Stromal cell of bone marrow (primary cell): Measurements from ENCODE around the gene CROCC2.

Experiments used
- DNase-seq: peaks from one replicate; pipeline ENCODE4 v3.0.0-alpha.2; 2012; ENCODE audit warnings: low read depth

Gene CROCC2

DNA sequence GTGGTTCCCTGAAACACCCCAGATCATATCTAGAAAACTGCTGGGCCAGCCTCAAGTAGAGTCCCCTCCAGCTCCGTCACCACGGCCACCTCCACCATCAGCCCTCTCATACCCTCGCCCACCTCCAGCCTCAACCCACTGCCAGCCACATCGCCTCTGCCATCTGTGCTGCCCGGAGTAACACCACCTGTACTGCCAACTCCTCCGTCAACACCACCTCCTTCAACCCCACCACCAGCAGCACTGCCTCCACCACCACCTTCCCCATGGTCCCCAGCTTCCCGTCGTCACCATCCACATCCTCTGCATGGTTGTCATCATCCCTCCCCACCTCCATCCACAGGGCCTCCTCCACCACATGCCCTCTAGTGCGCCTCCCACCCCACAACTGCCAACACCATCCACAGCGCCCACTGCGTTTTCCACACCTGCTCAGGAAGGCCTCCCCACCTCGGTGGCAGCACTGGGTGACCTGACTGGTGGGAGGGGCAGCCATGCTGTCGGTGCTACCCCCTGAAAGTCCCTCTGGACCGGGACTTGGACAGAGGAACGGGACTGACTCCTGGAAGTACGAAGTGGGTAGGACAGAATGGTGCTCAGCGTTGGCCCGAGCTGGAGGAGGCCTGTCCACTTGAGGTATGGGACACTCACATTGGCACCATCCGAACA, 93.9 kb downstream of the CROCC2 start:
- DNase-seq = no peak

- no peak for DNase-seq
Observed at GRCh38 chr2:241000831-241001321, 94.7 kb downstream of the CROCC2 start.

DNA sequence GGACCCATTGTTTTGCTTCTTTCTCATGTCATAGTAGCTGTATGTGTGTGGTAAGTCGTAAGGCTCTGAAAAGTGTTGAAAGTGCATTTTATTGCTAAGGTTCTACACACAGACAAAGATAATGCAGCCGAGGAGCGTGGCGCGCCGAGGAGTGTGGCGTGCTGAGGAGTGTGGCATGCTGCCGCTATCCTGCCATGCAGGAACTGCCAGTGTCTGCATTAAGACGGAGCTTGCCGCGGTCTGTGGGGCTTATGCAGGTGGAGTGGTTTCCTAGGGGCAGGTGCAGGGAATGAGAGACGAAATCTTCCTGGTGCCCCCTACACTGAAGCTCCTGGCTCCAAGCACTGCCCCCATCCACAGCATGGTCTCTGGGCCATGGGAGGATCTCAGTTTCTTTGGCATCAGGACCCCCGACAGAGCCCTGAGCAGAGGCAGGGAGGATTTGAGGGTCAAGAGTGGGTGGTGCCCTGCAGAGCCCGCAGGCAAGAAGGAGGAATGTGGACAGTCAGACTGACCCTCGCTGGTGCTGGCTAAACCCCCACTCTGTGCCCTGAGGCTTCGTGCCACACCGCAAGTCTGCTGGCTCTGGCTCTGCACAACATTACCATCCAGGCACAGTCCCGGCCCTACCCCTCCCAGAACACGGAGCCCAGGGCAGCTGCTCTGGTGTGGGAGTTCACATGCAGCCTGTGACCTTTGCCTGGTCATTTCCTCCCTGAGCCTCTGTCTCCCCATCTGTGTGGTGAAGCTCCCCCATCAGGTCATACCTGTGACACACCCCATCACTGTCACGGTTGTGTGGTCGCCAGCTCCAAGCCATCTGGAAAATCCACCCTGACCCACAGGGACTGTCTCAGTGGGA, 95.5 kb downstream of the CROCC2 start:
- DNase-seq = no peak

- DNase-seq = no peak
Observed at GRCh38 chr2:241002275-241003046, 96.3 kb downstream of the CROCC2 start.

DNA sequence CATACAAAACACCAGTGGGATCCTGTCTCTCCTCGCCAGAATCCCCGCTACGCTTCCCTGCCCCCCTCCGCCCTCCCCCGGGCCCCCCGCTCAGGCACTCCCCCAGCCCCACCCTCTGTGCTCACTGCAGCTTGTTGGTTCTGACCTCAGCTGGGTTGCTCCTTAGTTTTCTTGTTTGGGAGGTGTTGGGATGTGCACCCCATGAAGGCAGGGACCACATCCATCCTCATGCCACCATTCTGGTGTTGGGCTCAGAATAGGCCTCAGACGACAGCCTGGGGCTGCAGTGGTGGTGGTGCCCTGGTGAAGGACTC, 96.9 kb downstream of the CROCC2 start:
- DNase-seq = no peak

GRCh38 chr2:241003369-241003768, 97.2 kb downstream of the CROCC2 start:
- no peak for DNase-seq

- DNase-seq = no peak
Observed at GRCh38 chr2:241003830-241004564, 97.9 kb downstream of the CROCC2 start.

- no peak for DNase-seq
Observed at GRCh38 chr2:241005569-241005968, 99.4 kb downstream of the CROCC2 start.

- no peak for DNase-seq
Observed at GRCh38 chr2:241006412-241006811, 100.3 kb downstream of the CROCC2 start.

- DNase-seq = no peak
Observed at GRCh38 chr2:241007111-241007510, 101.0 kb downstream of the CROCC2 start.

DNA sequence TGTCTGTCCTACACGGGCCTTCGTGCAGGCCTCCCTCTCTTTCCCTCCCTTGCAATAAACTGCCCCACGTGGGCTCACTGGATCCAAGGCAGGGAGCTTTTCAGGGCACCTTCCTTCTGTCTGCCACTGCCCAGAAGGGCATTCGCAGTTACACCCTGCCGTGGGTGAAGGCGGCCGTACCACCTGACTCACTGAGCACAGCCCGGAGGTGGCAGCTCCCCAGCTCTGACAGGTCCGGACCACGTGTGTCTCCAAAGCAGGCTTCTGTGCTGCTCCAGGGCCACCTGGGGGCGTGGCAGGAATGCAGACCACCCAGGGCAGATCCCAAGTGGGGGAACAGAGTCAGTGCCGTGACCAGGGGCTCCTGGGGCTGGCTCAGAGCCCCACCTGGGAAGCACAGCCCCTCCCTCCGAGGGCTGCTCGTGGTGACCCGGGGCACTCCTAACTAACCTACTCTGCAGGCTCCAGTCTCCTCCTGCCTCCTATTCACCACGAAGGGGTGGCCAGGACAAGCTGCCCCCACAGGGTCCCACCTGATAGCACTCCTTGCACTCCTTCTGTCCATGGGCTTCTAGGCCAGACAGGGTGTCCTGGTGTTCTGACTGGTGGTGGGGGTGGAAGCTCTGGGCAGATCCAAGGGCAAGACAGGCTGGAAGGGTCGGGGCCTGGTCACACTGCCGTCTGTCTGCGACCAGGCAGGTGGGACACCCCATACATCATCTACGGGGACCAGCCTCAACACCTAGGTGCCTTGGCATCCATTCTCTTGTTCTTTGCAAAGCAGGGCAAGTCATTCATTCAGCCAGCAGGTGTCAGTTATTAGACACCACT, 102.0 kb downstream of the CROCC2 start:
- no peak for DNase-seq

DNA sequence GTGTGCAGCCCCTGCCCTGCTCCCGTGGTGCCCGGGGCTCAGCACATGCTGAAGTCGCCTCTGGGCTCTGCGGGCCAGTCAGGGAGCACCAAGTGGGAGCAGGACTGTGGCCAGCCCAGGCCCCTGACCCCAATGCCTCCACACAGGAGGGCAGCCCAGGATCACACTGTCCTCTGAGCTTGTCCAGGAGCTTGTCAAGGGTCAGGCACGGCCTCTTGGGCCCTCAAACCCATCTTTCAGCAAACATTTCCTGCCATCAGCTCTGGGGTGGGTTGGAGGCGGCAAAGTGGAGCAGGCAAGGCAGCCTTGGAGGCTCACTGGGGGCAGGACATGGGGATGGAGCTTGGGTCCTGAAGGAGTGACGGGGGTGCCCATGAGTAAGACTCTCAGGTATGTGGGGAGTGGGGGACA, 102.6 kb downstream of the CROCC2 start:
- no peak for DNase-seq

- no peak for DNase-seq
Observed at GRCh38 chr2:241009191-241009590, 103.1 kb downstream of the CROCC2 start.

DNA sequence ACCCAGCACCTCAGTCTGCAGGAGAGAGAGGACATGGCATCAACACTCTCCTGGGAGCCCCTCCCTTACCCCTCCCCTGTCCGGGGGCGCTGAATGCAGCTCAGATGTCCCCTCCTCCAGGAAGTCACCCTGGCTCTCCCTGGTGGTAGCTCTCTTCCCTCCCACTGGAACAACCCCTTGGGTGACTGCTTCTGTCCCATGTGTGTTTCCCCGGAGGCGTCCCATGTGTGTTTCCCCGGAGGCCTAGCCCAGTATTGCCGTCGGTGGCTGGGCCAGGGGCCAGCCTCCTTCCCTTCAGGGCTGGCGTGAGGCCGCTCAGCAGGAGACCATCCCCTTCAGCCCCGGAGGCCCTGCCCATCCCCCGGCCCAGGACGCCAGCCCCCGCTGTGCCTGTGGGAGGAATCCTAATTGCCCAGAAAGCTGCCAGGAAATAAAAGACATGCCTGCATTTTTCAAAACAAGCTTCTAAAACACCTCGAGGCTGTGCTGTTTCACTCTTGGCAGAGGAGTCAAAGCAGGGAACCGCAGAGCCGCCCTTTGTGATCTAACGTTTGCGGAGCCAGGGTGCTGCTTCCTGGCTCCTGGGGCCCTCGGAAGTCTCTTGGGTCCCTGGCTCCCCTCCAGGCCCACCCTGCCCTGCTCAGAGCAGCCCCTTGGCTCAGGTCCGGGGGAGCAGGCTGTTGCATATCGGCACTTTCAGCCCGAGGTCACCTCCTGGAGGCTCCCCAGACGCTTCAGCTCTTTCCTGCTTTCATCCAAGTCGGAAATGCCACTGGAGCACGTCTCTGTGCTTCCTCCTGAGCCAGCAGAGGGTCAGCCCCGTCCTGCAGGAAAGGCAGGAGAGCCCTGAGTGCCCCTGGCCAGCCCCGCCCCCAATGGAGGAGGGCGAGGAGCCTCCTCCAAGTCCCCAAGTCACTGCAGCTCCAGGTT, 103.7 kb downstream of the CROCC2 start:
- peak; percentile 43 for DNase-seq

- DNase-seq = no peak
Observed at GRCh38 chr2:241010531-241011295, 104.6 kb downstream of the CROCC2 start.

DNA sequence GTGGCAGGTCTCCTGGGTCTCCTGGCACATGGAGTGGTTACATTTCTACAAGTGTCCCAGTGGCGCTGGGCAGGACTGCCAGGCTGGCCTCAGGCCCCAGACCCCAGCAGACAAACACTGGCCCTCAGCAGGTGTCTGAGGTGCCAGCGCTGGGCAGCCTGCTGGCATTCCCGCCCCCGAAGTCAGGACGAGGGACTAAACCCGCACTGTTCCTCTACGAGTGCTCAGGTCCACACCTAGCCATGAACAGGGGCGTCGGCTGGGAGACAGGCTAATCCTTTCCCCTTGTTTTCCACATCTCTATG, 105.1 kb downstream of the CROCC2 start:
- no peak for DNase-seq

GRCh38 chr2:241011751-241012510, 105.8 kb downstream of the CROCC2 start:
- DNase-seq = no peak

GRCh38 chr2:241014224-241014623, 108.1 kb downstream of the CROCC2 start:
- DNase-seq = no peak

DNA sequence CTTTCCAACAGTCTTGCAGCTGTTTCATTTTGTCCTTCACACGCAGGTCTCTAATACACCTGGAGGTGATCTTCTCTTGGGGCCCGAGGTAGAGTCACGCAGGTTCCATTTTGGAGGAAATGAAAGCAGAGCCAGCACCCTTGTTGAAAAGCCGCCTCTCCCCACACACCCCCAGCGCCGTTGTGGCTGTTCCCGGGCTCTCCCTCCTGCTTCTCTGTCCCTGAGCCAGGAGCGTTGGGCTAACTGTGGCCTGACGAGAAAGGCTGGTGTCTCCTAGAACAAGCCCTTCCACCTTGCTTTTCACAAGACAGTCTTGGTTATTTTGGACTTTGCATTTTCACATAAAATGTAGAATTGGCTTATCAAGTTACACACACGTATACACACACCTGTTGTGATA, 108.6 kb downstream of the CROCC2 start:
- DNase-seq = no peak
